DND-41 (cell line): ENCODE data around the gene NR3C1.

Experiments used
- ATAC-seq: fragments of 200-7000 bp; cut with Tn5 transposase; 3 replicates; pipeline ENCODE4 v1.9.1; 2021; ENCODE audit warnings: low read depth; ENCODE audit not compliant: insufficient read depth
- DNase-seq: peaks from one replicate; pipeline ENCODE4 v3.0.0-alpha.2; 2020
- H2AFZ ChIP-seq: 2 replicates; pipeline ENCODE4 v1.6.0; 2012; ENCODE audit warnings: low read depth, low read length
- H3K27ac ChIP-seq: 2 replicates; pipeline ENCODE4 v1.5.1; 2012; ENCODE audit warnings: low read length, inconsistent platforms
- H3K27me3 ChIP-seq: fragments of 200-600 bp; sonication (generic); 2 replicates; pipeline ENCODE4 v1.6.0; 2012; ENCODE audit warnings: low read length, mild to moderate bottlenecking, inconsistent platforms; ENCODE audit not compliant: insufficient read depth, poor library complexity
- H3K36me3 ChIP-seq: 2 replicates; pipeline ENCODE4 v1.5.1; 2012; ENCODE audit warnings: low read length, inconsistent platforms; ENCODE audit not compliant: insufficient read depth
- H3K4me1 ChIP-seq: 2 replicates; pipeline ENCODE4 v1.5.1; 2012; ENCODE audit warnings: mild to moderate bottlenecking, low read length; ENCODE audit not compliant: insufficient read depth
- H3K4me2 ChIP-seq: 2 replicates; pipeline ENCODE4 v1.6.0; 2012; ENCODE audit warnings: mild to moderate bottlenecking, moderate library complexity, low read length, inconsistent platforms; ENCODE audit not compliant: insufficient read depth
- H3K4me3 ChIP-seq, 2 experiments: fragments of 200-600 bp in 1 of 2; shearing (Covaris generic) in 1 of 2; 2 replicates each; pipeline ENCODE4 v1.5.1; 2012 to 2016; ENCODE audit warnings: inconsistent platforms in 2 of 2, low read length in 2 of 2, mild to moderate bottlenecking in 2 of 2, low read depth in 1 of 2, moderate library complexity in 1 of 2
- H3K79me2 ChIP-seq: 2 replicates; pipeline ENCODE4 v1.6.0; 2012; ENCODE audit warnings: low read length, inconsistent platforms; ENCODE audit not compliant: insufficient read depth
- H3K9ac ChIP-seq: 2 replicates; pipeline ENCODE4 v1.6.0; 2012; ENCODE audit warnings: low read depth, mild to moderate bottlenecking, inconsistent platforms, low read length, moderate library complexity
- H3K9me3 ChIP-seq: 2 replicates; pipeline ENCODE4 v1.5.1; 2012; ENCODE audit warnings: low read length, moderate library complexity, mild to moderate bottlenecking, inconsistent platforms; ENCODE audit not compliant: insufficient read depth, severe bottlenecking
- H4K20me1 ChIP-seq: 2 replicates; pipeline ENCODE4 v1.6.0; 2012; ENCODE audit warnings: low read length; ENCODE audit not compliant: insufficient read depth
- EZH2 ChIP-seq: IDR thresholded peaks from 3 replicates; pipeline ENCODE4 v1.6.1; 2012; ENCODE audit warnings: borderline replicate concordance, low read depth, mild to moderate bottlenecking, moderate library complexity, low read length, inconsistent platforms; ENCODE audit not compliant: severe bottlenecking
- TF ChIP-seq, protein P1 (sequence below): IDR thresholded peaks from 2 replicates; pipeline ENCODE4 v1.5.1; 2012; ENCODE audit warnings: borderline replicate concordance, low read length, moderate library complexity, mild to moderate bottlenecking; ENCODE audit not compliant: poor library complexity, severe bottlenecking; ENCODE audit errors: extremely low read depth

The NR3C1 gene

DNA sequence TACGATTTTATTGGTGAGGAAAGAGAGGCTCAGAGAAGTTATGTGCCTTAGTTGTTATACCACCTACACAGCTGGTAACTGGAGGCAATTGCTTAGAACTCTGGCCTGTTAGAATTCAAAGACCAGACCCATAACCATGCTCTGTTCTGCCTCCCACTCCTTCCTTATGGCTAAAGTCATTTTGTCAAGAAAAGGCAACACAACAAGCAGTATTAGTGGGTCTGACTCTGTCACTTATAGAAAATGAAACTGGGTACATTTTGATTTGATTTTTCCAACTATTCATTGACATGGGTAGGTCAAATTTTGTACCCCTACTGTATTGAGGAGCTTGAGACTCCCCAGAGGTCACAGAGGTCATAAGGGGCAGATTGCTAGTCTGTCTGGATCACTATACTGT lies 44.5 kb upstream of the NR3C1 start:
- H3K36me3 ChIP-seq, result no peaks in the 10 kb centered on the region
- H2AFZ ChIP-seq, result peak overlapping the region; percentile 15; the same call in 1 of the 2 replicates
- DNase-seq (no peak), ATAC-seq (no peak)
- H3K27me3 ChIP-seq, result no peaks in the 10 kb centered on the region
- no peak overlapping the region for H3K27ac ChIP-seq
- no peaks in the 10 kb centered on the region for H3K79me2 ChIP-seq
- H3K4me2 ChIP-seq, result no peak overlapping the region
- H3K4me1 ChIP-seq, result peaks cover 7% of the 10 kb centered on the region; the same call in 1 of the 2 replicates
- no peaks in the 10 kb centered on the region for H4K20me1 ChIP-seq
- TF ChIP-seq, protein P1, sequence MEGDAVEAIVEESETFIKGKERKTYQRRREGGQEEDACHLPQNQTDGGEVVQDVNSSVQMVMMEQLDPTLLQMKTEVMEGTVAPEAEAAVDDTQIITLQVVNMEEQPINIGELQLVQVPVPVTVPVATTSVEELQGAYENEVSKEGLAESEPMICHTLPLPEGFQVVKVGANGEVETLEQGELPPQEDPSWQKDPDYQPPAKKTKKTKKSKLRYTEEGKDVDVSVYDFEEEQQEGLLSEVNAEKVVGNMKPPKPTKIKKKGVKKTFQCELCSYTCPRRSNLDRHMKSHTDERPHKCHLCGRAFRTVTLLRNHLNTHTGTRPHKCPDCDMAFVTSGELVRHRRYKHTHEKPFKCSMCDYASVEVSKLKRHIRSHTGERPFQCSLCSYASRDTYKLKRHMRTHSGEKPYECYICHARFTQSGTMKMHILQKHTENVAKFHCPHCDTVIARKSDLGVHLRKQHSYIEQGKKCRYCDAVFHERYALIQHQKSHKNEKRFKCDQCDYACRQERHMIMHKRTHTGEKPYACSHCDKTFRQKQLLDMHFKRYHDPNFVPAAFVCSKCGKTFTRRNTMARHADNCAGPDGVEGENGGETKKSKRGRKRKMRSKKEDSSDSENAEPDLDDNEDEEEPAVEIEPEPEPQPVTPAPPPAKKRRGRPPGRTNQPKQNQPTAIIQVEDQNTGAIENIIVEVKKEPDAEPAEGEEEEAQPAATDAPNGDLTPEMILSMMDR, result no peak
- TF ChIP-seq EZH2, result no peak
- H3K4me3 ChIP-seq, result no peak overlapping the region
- H3K9me3 ChIP-seq, result no peaks in the 10 kb centered on the region
- no peak overlapping the region for H3K9ac ChIP-seq

DNA sequence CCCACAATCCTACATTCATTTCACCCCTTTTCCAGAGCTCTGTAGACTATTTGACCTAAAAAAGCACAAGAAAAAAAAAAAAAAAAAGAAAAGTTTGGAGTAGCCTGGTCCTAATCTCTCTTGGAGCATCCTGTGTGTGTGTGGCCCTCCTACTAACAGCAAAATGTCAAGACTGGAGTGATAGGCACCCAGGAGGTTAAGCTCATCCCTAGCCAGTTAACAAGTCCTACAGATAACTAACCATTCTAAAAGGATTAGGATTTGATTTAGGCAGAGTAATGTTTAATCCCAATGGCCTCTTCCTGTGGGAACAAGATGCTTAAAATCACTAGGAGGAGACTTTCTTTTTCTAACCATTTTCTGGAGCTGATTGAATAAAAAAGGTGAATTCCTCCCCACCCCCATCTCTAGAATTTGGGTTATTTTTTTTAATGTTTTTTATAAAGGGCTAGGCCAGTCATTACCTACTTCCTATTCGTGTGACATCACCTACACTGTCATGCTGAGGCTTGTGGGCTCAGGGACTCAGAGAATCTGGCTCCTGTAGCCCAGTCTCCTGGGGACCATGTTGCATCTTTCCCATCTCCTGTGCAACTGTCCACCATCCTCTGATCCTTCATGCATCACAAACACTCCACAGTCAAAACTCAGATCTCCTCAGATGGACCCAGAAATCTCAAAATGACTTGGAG lies 43.2 kb upstream of the NR3C1 start:
- ATAC-seq (0 out of 3 replicates have a peak, but pooled peaks have one; percentile 37), DNase-seq (no peak)
- Histone ChIP-seq H3K27me3 (no peaks in the 10 kb centered on the region), H3K9me3 (no peaks in the 10 kb centered on the region), H2AFZ (no peak overlapping the region), H3K27ac (no peak overlapping the region), H3K4me2 (no peak overlapping the region), H3K79me2 (no peaks in the 10 kb centered on the region), H4K20me1 (no peaks in the 10 kb centered on the region), H3K9ac (no peak overlapping the region), H3K36me3 (no peaks in the 10 kb centered on the region), H3K4me1 (peaks cover 7% of the 10 kb centered on the region; the same call in 1 of the 2 replicates), H3K4me3 (no peak overlapping the region)
- TF ChIP-seq EZH2, result no peak
- TF ChIP-seq, protein P1, result no peak

DNA sequence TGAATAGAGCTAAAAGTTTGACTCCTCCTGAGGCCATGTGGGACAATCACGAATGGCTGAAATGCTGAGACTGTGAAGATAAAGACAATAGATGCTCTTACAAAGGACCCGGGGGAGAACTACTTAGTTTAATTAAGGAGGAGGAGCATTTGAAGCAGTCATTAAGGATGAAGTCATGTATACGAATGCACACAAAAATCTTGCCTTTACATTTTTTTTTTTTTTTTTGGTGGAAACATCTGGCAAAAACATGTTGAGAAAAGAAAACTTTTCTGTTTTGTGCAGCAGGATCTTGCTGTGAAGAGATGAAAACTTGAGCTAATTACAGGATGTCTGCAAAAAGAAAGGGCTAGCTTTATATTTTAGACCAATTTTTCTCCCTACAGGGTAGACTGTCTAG lies 42.3 kb upstream of the NR3C1 start:
- no peaks in the 10 kb centered on the region for H3K27me3 ChIP-seq
- H4K20me1 ChIP-seq, result no peaks in the 10 kb centered on the region
- no peak for TF ChIP-seq EZH2
- TF ChIP-seq, protein P1, result no peak
- no peak overlapping the region for H3K4me3 ChIP-seq
- DNase-seq (no peak), ATAC-seq (no peak)
- H3K79me2 ChIP-seq, result no peaks in the 10 kb centered on the region
- H3K4me1 ChIP-seq, result peaks cover 7% of the 10 kb centered on the region; the same call in 1 of the 2 replicates
- H2AFZ ChIP-seq, result peak overlapping the region; percentile 36; the same call in 1 of the 2 replicates
- H3K36me3 ChIP-seq, result no peaks in the 10 kb centered on the region
- H3K9ac ChIP-seq, result no peak overlapping the region
- H3K4me2 ChIP-seq, result no peak overlapping the region
- H3K27ac ChIP-seq, result no peak overlapping the region
- H3K9me3 ChIP-seq, result no peaks in the 10 kb centered on the region
